Eye (tissue), 1 donor: ENCODE data around the gene FITM1.

ENCODE experiments used
- DNase-seq: peaks from one replicate; pipeline ENCODE4 v3.0.0-alpha.2; 2015

FITM1 gene

GRCh38 chr14:24143511-24143910 is 13.1 kb downstream of the FITM1 start:
- DNase-seq, result no peak

- DNase-seq, result no peak
Measured at GRCh38 chr14:24144451-24144850, 14.0 kb downstream of the FITM1 start.

DNA sequence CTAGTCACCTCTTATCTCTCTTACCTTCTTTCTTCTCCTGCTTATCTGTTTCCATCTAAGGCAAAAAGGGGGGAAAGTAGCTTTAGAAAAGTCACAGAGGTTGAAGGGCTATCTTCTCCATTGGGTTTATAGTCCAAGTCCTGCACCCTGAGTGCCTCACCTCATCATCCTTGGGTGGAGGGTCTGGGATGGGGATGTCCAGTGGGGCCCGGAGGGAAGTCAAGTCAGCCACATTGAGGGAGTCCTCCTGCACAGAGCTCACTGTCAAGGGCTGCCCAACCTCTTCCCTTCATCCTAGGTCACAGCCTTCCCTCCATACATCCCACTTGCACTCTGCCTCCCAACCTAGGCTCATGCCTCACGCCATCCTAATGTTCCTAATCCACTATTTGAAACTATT is 14.8 kb downstream of the FITM1 start:
- DNase-seq, result no peak

GRCh38 chr14:24145690-24146452 is 15.4 kb downstream of the FITM1 start:
- no peak for DNase-seq

GRCh38 chr14:24146453-24146977 is 16.1 kb downstream of the FITM1 start, which contains the start of gene PSME2:
Gene PSME2, minus strand, starts transcription at chr14:24146610. Its CDS starts 29 bp downstream, at chr14:24146581.
- peak; percentile 98 for DNase-seq

DNA sequence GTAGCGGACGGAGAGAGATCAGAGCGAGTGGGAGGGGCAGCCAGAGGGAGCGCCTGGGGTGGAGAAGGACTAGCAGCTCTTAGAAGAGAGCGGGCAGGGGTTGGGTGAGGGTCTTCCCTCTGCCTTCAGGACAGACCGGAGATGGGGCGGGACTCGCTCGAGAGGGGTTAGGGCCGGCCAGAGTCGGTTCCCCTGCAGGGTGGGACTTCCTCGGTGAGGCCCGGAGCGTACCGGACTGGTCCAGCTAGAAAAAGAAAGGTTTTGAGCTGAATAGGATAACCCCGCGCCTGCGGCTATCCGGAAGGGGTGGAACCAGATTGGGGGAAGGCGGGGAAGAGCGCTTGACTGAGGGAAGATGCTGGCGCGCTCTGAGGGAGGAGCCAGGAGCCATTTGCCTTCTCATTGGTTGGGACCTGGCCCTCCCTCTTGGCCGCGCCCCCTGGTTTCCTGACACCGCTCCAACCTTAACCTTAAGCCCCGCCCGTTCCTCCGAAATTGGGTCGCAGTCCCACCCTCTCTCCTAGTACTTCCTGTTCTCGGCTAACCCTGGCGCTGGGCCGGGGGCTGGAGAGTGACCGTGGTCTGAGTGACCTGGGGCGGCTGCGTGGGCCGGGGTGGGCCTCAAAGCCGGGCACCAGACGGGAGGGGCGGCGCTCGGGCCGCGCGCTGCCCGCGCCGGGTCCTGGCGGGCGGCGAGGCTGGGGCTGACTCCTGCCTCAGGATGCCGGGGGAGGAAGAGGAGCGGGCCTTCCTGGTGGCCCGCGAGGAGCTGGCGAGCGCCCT is 16.7 kb downstream of the FITM1 start, which contains the start of gene RNF31:
RNF31 (plus strand) TSS at position 521 of the 783 bp plus-strand sequence; CDS start at position 722, 201 bp downstream.
- peak; percentile 99 for DNase-seq

- DNase-seq, result no peak
Measured at GRCh38 chr14:24147761-24148428, 17.4 kb downstream of the FITM1 start.

DNA sequence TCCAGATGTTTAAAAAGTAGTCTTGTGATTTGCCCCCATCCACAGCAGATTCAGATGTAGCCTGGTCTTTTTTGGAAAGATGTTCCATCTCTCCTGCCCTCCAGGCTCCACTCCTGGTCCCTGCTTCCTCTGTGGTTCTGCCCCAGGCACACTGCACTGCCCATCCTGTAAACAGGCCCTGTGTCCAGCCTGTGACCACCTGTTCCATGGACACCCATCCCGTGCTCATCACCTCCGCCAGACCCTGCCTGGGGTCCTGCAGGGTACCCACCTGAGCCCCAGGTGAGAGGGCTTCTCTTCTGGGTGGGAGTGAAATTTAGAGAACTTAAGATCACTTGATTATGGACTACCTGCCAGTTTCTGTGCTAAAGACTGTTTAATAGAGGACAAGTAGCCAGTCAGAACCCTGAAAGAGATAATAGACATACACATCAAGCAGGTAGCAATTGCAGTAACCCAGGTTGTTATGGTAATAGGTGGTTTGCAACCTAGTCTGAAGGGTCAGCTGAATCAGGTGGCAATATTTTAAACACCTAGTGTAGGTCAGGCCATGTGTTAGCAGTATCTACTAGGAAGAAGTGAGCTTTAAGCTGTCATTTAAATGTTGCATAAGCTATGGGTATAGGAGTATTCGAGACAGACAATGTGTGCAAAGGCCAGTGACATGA is 19.0 kb downstream of the FITM1 start:
- DNase-seq, result no peak

- DNase-seq, result no peak
Measured at GRCh38 chr14:24150061-24150460, 19.6 kb downstream of the FITM1 start.

DNA sequence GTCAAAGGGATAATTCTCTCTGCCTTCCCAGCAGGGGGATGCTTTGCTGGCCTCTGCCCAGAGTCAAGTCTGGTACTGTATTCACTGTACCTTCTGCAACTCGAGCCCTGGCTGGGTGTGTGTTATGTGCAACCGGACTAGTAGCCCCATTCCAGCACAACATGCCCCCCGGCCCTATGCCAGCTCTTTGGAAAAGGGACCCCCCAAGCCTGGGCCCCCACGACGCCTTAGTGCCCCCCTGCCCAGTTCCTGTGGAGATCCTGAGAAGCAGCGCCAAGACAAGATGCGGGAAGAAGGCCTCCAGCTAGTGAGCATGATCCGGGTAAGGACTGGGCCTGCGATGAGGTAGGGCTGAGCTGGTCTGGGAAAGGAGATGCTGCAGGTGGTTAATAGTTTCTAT is 20.1 kb downstream of the FITM1 start:
- no peak for DNase-seq

DNA sequence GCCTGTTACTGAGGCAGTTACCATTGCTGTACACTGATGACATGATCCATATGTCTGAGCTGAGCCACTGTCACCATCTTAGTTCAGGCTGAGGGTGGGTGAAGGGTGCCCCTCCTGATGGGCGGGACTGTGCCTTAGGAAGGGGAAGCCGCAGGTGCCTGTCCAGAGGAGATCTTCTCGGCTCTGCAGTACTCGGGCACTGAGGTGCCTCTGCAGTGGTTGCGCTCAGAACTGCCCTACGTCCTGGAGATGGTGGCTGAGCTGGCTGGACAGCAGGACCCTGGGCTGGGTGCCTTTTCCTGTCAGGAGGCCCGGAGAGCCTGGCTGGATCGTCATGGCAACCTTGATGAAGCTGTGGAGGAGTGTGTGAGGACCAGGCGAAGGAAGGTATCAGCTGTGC is 20.5 kb downstream of the FITM1 start:
- no peak for DNase-seq

DNA sequence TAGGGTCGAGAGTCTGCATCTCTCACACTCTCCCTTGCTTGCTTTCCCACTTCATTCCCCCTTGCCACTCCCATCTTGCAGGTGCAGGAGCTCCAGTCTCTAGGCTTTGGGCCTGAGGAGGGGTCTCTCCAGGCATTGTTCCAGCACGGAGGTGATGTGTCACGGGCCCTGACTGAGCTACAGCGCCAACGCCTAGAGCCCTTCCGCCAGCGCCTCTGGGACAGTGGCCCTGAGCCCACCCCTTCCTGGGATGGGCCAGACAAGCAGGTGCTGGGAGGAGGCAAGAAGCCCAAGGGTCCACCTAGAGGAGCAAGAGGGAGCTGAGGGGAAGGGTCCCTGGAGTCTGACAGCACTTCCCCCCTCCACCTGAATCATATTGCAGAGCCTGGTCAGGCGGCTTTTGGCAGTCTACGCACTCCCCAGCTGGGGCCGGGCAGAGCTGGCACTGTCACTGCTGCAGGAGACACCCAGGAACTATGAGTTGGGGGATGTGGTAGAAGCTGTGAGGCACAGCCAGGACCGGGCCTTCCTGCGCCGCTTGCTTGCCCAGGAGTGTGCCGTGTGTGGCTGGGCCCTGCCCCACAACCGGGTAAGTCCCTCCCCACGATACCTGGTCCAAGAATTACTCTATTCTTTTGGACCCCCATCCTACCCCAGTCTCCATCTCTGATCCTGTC is 21.1 kb downstream of the FITM1 start:
- DNase-seq, result no peak

DNA sequence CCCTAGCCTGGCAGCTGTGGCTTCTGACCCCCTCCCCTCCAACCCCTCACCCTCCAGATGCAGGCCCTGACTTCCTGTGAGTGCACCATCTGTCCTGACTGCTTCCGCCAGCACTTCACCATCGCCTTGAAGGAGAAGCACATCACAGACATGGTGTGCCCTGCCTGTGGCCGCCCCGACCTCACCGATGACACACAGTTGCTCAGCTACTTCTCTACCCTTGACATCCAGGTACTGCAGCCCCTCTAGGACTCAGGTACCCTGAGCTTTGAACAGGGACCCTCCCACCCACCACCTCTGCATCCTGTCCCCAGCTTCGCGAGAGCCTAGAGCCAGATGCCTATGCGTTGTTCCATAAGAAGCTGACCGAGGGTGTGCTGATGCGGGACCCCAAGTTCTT is 24.6 kb downstream of the FITM1 start:
- no peak for DNase-seq

DNA sequence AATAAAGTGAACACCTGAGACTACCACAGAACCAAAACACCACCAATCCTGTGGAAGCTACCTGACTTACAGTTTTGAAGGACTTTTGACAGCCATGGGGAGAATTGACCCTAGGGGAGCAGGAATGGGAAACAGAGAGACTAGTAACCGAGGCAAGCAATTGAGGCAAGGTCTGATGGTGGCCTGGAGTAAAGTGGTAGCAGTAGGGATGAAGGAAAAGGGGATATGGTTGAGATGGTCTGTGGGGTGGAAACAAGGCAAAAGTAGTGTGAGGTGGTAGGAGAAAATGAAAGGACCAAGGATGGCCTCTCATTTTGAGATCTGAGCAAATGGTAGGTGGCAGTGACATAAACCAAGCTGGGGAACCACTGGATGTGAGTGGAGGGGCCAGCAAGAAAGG is 26.4 kb downstream of the FITM1 start:
- DNase-seq, result no peak

DNA sequence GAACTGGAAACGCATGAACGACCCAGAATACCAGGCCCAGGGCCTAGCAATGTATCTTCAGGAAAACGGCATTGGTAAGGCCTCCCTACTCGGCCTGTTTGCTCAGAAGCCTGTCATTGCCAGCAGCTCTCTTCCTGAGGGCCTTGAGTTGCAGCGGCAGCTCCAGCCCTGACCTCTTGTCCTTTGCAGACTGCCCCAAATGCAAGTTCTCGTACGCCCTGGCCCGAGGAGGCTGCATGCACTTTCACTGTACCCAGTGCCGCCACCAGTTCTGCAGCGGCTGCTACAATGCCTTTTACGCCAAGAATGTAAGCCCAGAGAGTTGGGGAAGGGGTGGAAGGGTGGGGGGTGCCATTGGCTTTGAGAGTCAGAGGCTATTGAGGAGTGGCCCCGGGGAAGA is 26.9 kb downstream of the FITM1 start:
- no peak for DNase-seq

GRCh38 chr14:24159777-24160498 is 29.5 kb downstream of the FITM1 start:
- no peak for DNase-seq

GRCh38 chr14:24160499-24160849 is 30.0 kb downstream of the FITM1 start:
- DNase-seq, result no peak

DNA sequence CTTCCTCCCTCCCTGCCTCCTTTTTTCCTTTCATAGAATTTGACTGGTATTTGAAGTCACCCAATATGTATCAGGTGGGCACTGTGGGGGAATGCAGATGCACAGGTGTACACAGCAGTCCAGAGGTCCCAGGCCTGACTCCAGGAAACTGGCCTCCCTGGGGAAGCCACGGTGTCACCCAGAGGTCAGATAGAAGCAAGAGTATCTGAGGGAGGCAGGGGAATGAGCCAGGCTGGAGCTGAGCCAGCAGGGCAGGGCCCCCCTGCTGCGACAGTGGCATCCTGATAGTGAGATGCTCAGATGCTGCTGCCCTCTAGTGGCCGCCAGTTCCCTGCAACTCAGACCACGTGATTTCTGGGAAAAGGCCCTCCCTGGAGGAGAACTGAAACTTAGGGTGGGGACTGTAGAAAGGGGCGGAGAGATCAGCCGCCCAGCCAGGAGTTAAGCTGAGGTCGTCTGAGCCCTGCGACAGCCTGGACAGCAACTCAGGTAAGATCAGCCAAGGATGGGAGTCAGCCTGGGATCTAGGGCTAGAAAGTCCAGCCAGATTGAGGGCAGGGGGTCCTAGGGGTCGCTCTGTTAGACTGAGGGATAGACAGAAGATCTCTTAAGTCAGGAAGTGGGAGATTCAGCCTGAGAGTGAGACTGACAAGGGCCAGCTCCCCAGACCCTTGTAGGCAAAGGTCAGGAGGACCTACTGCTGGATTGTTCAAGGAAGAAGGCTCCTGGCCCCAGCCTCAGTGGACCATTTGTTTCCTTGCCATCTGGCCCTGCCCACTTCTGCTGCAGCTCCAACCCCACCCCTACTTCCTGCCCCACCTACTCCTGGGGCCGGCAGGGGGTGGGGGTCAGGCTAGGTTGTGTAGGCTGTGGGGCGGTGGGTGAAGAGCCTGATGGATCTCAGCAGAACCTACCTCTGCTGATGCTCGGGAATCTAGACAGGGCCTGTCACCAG is 30.7 kb downstream of the FITM1 start, which contains the start of gene IRF9:
IRF9 (plus strand) TSS at position 416 of the 955 bp plus-strand sequence. CDS start 880 bp downstream, outside the sequence.
- peak; percentile 98 for DNase-seq

- DNase-seq, result no peak
Measured at GRCh38 chr14:24162093-24162492, 31.6 kb downstream of the FITM1 start.

- DNase-seq, result no peak
Measured at GRCh38 chr14:24164518-24164991, 34.1 kb downstream of the FITM1 start.
